Central memory CD8-positive, alpha-beta T cell (primary cell): Measurements from ENCODE around the gene PACS1.
A peak's percentile ranks its signal among the peaks of the same experiment; 100 is the strongest.

Experiments used
- ATAC-seq: fragments of 150-1000 bp; cut with Tn5 transposase; replicated peaks from 2 replicates; pipeline ENCODE4 v1.10.0; 2022; ENCODE audit warnings: mild to moderate bottlenecking, moderate FRiP score, moderate number of reproducible peaks; ENCODE audit not compliant: poor library complexity, severe bottlenecking; ENCODE audit errors: extremely low read depth
- DNase-seq, 2 donors: peaks; one replicate each; pipeline ENCODE4 v3.0.0; 2021; ENCODE audit warnings: low spot score in 2 of 2
- H3K27ac Mint-ChIP-seq: one replicate; pipeline ENCODE4 v1.8.0; 2022; ENCODE audit warnings: low read depth, mild to moderate bottlenecking, moderate library complexity, mixed read lengths
- H3K27me3 Mint-ChIP-seq: one replicate; pipeline ENCODE4 v1.8.0; 2022; ENCODE audit warnings: mixed read lengths
- H3K36me3 Mint-ChIP-seq: one replicate; pipeline ENCODE4 v1.8.0; 2022; ENCODE audit warnings: mild to moderate bottlenecking, moderate library complexity, mixed read lengths; ENCODE audit not compliant: insufficient read depth
- H3K4me1 Mint-ChIP-seq: one replicate; pipeline ENCODE4 v1.8.0; 2022; ENCODE audit warnings: mixed read lengths
- H3K4me3 Mint-ChIP-seq: one replicate; pipeline ENCODE4 v1.8.0; 2022; ENCODE audit warnings: mild to moderate bottlenecking, moderate library complexity, mixed read lengths
- H3K9me3 Mint-ChIP-seq: one replicate; pipeline ENCODE4 v1.8.0; 2022; ENCODE audit warnings: mixed read lengths

The PACS1 gene

DNA sequence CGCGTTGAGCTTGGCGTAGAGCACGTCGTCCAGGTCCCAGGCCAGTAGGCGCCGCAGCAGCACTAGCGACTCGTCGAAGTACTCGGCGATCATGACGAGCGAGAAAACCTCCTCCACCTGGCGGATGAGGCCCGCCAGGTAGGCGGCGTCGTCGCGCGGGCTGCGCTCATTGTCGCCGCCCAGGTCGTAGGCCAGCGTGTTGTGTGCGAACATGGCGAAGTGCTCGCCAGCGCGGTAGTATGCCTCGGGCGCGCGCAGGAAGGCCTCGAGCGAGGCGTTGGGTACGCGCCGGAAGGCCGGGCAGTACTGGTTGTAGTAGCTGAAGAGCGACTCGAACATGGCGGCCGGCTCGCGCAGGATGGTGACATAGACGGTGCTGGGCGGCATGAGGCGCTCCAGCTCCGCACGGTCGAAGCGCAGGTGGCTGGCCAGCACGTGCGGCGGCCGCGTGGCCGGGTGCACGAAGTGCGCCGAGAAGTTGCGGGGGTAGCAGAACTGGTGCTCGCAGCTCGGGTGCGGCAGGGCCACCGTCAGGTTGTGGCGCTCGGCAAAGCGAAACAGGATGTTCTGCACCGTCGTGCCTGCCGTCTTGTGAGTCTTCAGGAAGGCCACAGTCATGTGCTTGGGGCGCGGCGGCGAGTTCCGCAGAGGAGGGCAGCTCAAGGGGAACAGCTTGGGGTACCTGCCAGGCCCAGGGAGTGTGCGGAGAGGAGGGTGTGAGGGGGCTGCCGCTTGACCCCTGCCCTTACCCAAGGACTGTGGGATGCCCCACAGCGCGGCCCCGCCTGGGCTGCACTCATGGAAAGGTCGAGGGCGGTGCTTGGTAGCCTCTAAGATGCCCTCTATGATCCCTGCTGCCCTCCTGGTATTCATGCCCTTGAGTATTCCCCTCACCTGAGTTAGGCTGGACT lies 26.8 kb upstream of the PACS1 start:
- ATAC-seq (no peak), DNase-seq (no peak)
- H3K27me3 Mint-ChIP-seq = no peaks in the 10 kb centered on the region
- H3K9me3 Mint-ChIP-seq = no peaks in the 10 kb centered on the region
- no peak overlapping the region for H3K27ac Mint-ChIP-seq
- no peak overlapping the region for H3K4me3 Mint-ChIP-seq
- peaks cover 16% of the 10 kb centered on the region for H3K4me1 Mint-ChIP-seq
- H3K36me3 Mint-ChIP-seq = peaks cover 3% of the 10 kb centered on the region

DNA sequence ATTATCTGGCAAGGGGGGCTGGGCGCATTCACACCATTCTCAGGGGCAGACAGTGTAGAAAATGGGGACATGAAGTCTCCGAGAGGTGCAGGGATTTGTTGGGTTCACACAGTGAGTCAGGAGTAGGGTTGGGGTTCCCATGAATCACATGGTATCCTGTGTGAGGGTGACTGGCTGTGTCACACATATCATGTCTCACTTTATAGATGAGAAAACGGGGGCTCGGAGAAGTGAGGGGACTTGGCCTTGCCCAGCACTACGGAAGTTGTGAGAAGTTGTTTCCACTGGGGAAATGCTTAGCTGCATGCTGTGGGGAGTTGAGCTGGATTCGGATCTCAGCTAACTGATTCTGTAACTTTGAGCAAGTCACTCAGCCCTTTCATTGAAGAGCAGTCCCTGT lies 25.3 kb upstream of the PACS1 start:
- Mint-ChIP-seq H3K4me3 (peak overlapping the region; percentile 40), H3K27me3 (no peaks in the 10 kb centered on the region), H3K36me3 (peaks cover 3% of the 10 kb centered on the region), H3K4me1 (peaks cover 16% of the 10 kb centered on the region), H3K27ac (no peak overlapping the region), H3K9me3 (no peaks in the 10 kb centered on the region)
- ATAC-seq = peak; percentile 62
- no peak for DNase-seq

DNA sequence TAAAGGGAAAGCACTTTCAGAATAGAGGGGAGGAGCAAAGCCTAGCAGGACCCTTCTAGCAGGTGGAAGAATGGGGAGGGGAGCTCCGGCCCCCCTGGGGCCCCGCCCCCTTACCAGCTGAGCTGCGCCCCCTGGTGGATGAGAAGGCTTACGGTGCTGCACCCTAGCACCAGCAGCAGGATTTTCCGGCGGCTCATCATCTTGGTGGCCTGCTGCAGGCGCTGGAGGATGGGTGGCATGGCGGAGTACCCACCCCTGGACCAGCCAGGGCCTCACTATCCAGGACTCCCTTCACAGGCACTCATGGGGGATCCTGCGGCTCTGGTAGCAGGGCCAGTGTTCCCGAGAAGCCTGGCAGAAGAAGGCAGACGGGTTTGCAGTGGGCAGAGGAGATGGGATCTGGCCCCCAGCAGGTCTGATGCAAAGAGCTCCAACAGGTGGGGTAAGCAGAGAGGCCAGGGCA lies 24.9 kb upstream of the PACS1 start:
- DNase-seq = peak; percentile 74 to 78
- Mint-ChIP-seq H3K27me3 (no peaks in the 10 kb centered on the region), H3K4me1 (peaks cover 16% of the 10 kb centered on the region), H3K9me3 (no peaks in the 10 kb centered on the region), H3K4me3 (peak overlapping the region; percentile 40), H3K27ac (no peak overlapping the region), H3K36me3 (peaks cover 3% of the 10 kb centered on the region)
- peak; percentile 89 for ATAC-seq

DNA sequence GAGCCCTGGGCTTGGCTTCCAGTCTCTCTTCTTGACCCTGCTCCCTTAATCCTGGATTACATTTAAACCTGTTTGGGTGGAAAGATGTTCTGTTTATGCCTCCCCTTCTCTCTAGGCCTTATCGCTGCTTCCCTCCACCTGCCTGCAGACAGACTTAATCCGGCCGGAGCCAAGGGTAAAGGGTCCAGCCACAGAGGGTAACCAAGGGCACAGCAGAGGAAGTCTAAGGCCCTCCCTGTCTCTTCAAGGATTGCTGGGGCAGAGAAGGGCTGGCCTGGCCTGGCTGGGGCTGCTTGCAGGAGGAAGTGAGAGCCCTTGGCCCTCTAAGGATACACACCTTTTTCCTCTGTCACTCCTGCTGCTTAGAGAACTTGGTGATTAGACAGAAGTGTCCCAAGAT lies 23.2 kb upstream of the PACS1 start:
- Mint-ChIP-seq H3K27me3 (no peaks in the 10 kb centered on the region), H3K27ac (no peak overlapping the region), H3K4me1 (peaks cover 28% of the 10 kb centered on the region), H3K36me3 (peaks cover 3% of the 10 kb centered on the region), H3K9me3 (no peaks in the 10 kb centered on the region), H3K4me3 (no peak overlapping the region)
- DNase-seq (no peak), ATAC-seq (no peak)

DNA sequence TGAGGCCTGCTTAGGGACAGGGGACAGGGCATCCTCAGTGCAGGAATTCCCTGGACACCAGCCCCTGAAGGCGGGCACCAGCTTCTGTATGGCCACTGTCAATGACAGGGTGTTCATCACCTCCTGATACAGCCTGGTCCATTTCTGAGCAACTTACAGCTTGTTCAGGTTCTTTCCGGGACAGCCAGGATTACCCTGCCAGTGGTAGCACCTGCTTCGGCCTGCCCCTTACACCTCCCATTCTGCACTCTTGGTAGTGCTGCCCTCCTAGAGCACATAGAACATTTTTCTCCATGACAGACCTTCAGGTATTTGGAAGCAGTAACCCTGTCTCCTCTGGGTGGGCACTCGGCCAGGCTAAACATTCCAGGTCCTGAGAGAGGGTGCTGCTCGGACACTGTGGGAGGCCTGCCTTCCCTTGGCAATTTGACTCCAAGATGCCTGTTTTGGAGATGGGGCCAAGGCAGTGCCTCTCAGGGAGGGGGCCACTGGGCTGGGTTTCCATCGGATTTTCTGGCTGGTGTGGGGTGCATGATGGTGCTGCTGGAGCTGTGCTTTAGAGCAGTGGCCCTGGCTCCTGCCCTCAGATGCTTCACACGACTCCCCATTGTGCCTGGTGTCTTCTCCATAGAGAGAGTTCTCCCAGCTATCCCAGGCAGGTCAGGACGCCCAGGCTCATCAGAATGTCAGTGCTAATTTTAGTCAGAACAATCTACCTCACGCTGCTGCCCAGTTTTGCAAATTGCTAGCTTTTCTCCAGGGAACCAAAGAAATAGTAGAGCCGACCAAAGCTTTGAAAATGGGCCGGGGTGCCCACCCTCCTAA lies 22.3 kb upstream of the PACS1 start:
- H3K9me3 Mint-ChIP-seq = no peaks in the 10 kb centered on the region
- H3K27ac Mint-ChIP-seq = no peak overlapping the region
- H3K4me1 Mint-ChIP-seq = peaks cover 36% of the 10 kb centered on the region
- H3K36me3 Mint-ChIP-seq = peaks cover 10% of the 10 kb centered on the region
- no peak for DNase-seq
- H3K4me3 Mint-ChIP-seq = no peak overlapping the region
- no peaks in the 10 kb centered on the region for H3K27me3 Mint-ChIP-seq
- ATAC-seq = no peak

DNA sequence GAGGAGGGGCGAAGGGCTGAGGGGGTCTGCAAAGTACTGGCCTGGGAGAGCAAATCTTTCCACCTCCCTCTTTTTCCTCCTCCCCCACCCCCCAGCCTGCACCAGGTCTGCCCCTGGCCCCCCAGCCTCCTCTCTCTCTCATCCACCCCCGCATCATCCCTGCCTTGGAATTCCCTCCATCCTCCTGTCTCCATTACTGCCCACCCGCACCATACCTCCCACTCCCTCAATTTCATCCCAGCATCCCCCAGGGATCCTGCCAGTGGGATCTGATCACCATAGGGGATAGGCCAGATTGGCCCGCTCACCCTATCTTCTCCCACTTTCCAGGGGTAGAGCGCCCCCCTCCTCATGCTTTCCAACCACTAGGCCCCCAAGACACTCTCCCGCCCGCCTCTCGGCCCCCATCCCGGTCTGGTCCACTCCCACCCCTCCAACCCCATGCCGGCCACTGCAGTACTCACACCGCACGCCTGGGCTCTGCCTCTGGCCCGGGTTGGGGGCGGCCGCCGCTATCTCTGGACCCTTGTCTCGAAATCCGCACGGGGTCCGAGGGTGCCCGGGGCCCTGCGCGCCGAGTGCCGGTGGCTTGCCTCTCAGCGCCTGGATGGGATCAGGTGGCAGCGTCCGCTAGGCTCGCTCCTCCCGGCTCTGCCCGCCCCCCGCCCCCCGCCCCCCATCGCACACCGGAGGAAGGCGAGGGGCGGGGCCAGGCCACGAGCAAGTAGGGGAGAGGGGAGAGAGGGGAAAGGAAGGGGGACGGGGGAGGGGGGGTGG lies 21.3 kb upstream of the PACS1 start, which contains the start of gene GAL3ST3:
Gene GAL3ST3 (minus strand): TSS at position 615 of the 777 bp plus-strand sequence. CDS start 3,746 bp downstream, outside the sequence.
- ATAC-seq (no peak), DNase-seq (no peak)
- H3K36me3 Mint-ChIP-seq = peaks cover 13% of the 10 kb centered on the region
- H3K4me3 Mint-ChIP-seq = no peak within 1 kb of the TSS
- no peaks in the 10 kb centered on the region for H3K27me3 Mint-ChIP-seq
- no peak within 1 kb of the TSS for H3K27ac Mint-ChIP-seq
- peaks cover 41% of the 10 kb centered on the region for H3K4me1 Mint-ChIP-seq
- H3K9me3 Mint-ChIP-seq = no peaks in the 10 kb centered on the region

DNA sequence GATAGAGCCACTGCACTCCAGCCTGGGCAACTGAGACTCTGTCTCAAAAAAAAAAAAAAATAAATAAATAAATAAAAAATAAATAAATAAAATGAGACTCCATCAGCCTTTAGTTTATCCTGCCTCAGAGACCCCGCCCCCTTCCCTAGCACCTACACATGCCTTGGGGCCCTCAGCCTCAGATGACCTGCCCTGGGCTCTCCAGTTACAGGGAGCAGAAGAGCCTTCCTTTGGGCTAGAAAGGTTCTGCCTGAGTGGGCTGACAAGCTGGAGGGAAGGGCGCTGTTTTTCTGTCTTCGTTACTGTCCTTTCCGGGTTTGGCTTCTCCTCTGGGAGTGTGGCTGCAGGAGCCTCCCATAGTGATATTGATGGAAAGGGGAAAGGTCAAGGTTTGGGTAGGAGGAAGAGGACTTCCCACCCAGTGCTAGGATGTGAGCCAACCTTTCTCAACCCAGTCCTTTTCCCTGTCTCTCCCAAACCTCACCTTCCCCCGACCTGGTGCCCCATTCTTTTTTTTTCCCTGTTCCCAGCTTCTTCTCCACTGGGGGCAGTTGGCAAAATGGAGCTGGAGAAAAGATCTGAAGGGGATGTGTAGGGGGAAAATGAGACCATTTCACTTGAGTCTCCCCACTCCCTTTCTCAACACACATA lies 19.4 kb upstream of the PACS1 start:
- Mint-ChIP-seq H3K27me3 (no peaks in the 10 kb centered on the region), H3K36me3 (peaks cover 26% of the 10 kb centered on the region), H3K4me1 (peaks cover 39% of the 10 kb centered on the region), H3K4me3 (peak overlapping the region; percentile 100), H3K27ac (peak overlapping the region; percentile 99), H3K9me3 (no peaks in the 10 kb centered on the region)
- no peak for DNase-seq
- ATAC-seq = no peak

DNA sequence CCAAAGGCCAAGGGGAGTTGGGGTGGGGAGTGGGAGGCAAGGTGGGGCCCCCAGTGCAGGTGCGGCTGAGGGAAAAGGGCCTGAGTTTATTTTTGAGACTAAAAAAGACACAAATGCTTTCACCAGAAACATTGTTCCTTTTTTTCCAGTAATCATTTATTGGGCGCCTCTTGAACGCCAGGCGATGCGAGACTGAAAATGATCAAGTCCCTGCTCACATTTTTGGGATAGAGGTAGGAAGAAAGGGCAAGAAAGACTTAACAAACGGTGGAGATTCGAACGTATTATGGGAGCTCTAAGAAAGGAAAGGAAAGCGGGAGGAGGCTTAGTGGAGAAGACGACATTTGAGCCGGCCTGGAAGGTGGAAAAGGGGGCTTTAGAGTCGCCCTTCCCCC lies 18.7 kb upstream of the PACS1 start:
- Mint-ChIP-seq H3K4me3 (peak overlapping the region; percentile 100), H3K4me1 (peaks cover 36% of the 10 kb centered on the region), H3K9me3 (no peaks in the 10 kb centered on the region), H3K27ac (peak overlapping the region; percentile 99), H3K27me3 (no peaks in the 10 kb centered on the region), H3K36me3 (peaks cover 32% of the 10 kb centered on the region)
- ATAC-seq (no peak), DNase-seq (no peak)

DNA sequence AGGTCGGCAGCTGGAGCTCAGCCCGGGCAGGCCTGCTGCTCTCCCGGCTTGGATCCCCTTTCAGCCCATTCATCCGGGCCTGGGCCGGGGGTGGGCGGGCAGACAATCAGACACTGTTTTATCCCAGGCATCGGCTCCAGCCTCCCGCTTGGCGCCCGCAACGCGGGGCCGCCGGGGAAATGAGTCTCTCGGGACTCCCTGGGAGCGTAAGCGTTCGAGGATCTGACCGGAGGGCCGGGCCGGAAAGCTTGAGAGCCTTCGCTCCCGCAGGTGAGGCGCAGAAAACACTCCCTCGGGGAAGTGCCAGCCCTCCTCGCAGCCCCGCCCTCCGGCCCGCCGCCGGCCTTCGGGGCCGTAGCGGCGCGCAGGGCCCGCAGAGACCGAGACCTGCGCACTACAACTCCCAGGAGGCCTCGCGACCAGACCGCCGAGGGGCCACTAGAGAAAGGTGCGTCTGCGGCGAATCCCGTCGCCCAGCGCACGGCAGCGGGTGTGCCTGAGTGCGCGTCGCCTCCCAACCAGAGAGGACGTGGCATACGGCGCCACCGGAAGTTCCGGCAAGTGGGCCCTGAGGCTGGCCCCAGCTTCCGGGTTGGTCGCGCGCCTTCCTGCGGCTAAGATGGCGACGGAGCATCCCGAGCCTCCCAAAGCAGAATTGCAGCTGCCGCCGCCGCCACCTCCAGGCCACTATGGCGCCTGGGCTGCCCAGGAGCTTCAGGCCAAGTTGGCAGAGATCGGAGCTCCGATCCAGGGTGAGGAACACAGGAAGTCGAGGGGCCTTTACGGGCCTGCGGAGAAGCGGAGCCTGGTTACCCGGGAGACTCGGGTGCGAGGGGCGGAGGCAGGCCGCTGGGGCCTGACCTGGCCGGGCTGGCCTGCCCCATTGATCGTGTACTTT lies 18.1 kb upstream of the PACS1 start, which contains the start of gene SF3B2:
Gene SF3B2 (plus strand): TSS at position 599 of the 898 bp plus-strand sequence. CDS start 21 bp downstream, at position 620.
- peak; percentile 82 to 90 for DNase-seq
- H3K9me3 Mint-ChIP-seq = no peaks in the 10 kb centered on the region
- peak; percentile 97 for ATAC-seq
- peak within 1 kb of the TSS; percentile 99 for H3K27ac Mint-ChIP-seq
- no peaks in the 10 kb centered on the region for H3K27me3 Mint-ChIP-seq
- peak within 1 kb of the TSS; percentile 100 for H3K4me3 Mint-ChIP-seq
- peaks cover 36% of the 10 kb centered on the region for H3K36me3 Mint-ChIP-seq
- H3K4me1 Mint-ChIP-seq = peaks cover 37% of the 10 kb centered on the region

DNA sequence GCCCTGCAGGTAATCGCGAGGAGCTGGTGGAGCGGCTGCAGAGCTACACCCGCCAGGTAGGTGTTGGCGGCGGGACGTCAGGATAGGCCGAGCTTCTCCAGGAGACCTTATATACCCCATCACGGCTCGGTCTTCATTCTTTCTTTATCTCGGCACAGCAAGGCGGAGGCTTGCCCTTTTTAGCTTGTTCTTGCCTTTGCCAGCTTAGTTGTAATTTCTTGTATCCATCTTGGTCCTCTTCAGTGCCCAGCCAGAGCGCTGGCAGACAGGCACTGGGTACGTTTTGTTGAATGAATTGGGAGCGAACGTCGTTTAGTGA lies 17.4 kb upstream of the PACS1 start:
- Mint-ChIP-seq H3K27ac (peak overlapping the region; percentile 99), H3K27me3 (no peaks in the 10 kb centered on the region), H3K36me3 (peaks cover 42% of the 10 kb centered on the region), H3K4me1 (peaks cover 42% of the 10 kb centered on the region), H3K4me3 (peak overlapping the region; percentile 100), H3K9me3 (no peaks in the 10 kb centered on the region)
- ATAC-seq (peak; percentile 4), DNase-seq (no peak)

DNA sequence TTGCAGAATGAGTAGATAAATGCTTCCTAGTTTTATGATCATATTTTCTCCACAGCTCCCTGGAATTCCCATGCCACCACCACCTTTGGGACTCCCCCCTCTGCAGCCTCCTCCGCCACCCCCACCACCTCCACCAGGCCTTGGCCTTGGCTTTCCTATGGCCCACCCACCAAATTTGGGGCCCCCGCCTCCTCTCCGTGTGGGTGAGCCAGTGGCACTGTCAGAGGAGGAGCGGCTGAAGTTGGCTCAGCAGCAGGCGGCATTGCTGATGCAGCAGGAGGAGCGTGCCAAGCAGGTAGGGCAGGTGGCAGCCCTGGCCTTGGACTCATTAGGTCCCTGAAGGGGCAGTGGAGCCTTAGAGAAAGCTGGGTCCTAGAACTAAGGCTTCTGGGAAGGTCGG lies 15.1 kb upstream of the PACS1 start:
- H3K27ac Mint-ChIP-seq = no peak overlapping the region
- no peaks in the 10 kb centered on the region for H3K9me3 Mint-ChIP-seq
- no peak for DNase-seq
- peaks cover 66% of the 10 kb centered on the region for H3K36me3 Mint-ChIP-seq
- H3K4me3 Mint-ChIP-seq = peak overlapping the region; percentile 34
- no peak for ATAC-seq
- H3K4me1 Mint-ChIP-seq = peaks cover 54% of the 10 kb centered on the region
- H3K27me3 Mint-ChIP-seq = no peaks in the 10 kb centered on the region
